ENCODE data around the gene SPZ1.

Gene SPZ1

GRCh38 chr5:80326468-80326867 is 6.7 kb downstream of the SPZ1 start:
- no peak for TF ChIP-seq CTCF (conservative IDR thresholded peaks at IDR 0.05; ENCODE audit: control insufficient read depth, insufficient read depth, low read depth, low read length)
- DNase-seq (ENCODE audit: low read depth): no peak
- no peak overlapping the region for H3K4me3 ChIP-seq (ENCODE audit: control insufficient read depth, low read depth, low read length)

GRCh38 chr5:80337379-80337778 is 17.6 kb downstream of the SPZ1 start:
- no peak overlapping the region for H3K4me3 ChIP-seq (ENCODE audit: control insufficient read depth, low read depth, low read length)
- no peak for TF ChIP-seq CTCF (conservative IDR thresholded peaks at IDR 0.05; ENCODE audit: control insufficient read depth, insufficient read depth, low read depth, low read length)
- DNase-seq (ENCODE audit: low read depth): no peak

GRCh38 chr5:80339116-80339515 is 19.3 kb downstream of the SPZ1 start:
- no peak overlapping the region for H3K4me3 ChIP-seq (ENCODE audit: control insufficient read depth, low read depth, low read length)
- TF ChIP-seq CTCF (conservative IDR thresholded peaks at IDR 0.05; ENCODE audit: control insufficient read depth, insufficient read depth, low read depth, low read length): no peak
- no peak for DNase-seq (ENCODE audit: low read depth)

GRCh38 chr5:80341016-80341775 is 21.4 kb downstream of the SPZ1 start:
- no peak for DNase-seq (ENCODE audit: low read depth)
- no peak for TF ChIP-seq CTCF (conservative IDR thresholded peaks at IDR 0.05; ENCODE audit: control insufficient read depth, insufficient read depth, low read depth, low read length)

GRCh38 chr5:80343067-80343466 is 23.3 kb downstream of the SPZ1 start:
- no peak overlapping the region for H3K4me3 ChIP-seq (ENCODE audit: control insufficient read depth, low read depth, low read length)
- no peak for TF ChIP-seq CTCF (conservative IDR thresholded peaks at IDR 0.05; ENCODE audit: control insufficient read depth, insufficient read depth, low read depth, low read length)
- DNase-seq (ENCODE audit: low read depth): peak; percentile 10

More at GRCh38 chr5:80341016-80341775, 21.4 kb downstream of the SPZ1 start:
- no peak overlapping the region for H3K4me3 ChIP-seq (ENCODE audit: control insufficient read depth, low read depth, low read length)

GRCh38 chr5:80346055-80346454 is 26.3 kb downstream of the SPZ1 start:
- peak; percentile 27 for TF ChIP-seq CTCF (conservative IDR thresholded peaks at IDR 0.05; ENCODE audit: control insufficient read depth, insufficient read depth, low read depth, low read length)
- peak; percentile 12 for DNase-seq (ENCODE audit: low read depth)
- H3K4me3 ChIP-seq (ENCODE audit: control insufficient read depth, low read depth, low read length): no peak overlapping the region
